ENCODE data around the gene CAMK1.

The CAMK1 gene

GRCh38 chr3:9769426-9770275, at the start of gene CAMK1:
Gene CAMK1 (minus strand): TSS chr3:9769947. CDS start chr3:9767749, 2,198 bp downstream.
- no peaks in the 10 kb centered on the region for H3K9me3 ChIP-seq
- peak within 1 kb of the TSS; percentile 87 to 93 for H3K27ac ChIP-seq
- H3K4me1 ChIP-seq = peaks cover 0 to 38% (median 25%) of the 10 kb centered on the region in 4 donors
- H3K4me3 ChIP-seq = peak within 1 kb of the TSS; percentile 68 to 76
- TF ChIP-seq, protein P1, sequence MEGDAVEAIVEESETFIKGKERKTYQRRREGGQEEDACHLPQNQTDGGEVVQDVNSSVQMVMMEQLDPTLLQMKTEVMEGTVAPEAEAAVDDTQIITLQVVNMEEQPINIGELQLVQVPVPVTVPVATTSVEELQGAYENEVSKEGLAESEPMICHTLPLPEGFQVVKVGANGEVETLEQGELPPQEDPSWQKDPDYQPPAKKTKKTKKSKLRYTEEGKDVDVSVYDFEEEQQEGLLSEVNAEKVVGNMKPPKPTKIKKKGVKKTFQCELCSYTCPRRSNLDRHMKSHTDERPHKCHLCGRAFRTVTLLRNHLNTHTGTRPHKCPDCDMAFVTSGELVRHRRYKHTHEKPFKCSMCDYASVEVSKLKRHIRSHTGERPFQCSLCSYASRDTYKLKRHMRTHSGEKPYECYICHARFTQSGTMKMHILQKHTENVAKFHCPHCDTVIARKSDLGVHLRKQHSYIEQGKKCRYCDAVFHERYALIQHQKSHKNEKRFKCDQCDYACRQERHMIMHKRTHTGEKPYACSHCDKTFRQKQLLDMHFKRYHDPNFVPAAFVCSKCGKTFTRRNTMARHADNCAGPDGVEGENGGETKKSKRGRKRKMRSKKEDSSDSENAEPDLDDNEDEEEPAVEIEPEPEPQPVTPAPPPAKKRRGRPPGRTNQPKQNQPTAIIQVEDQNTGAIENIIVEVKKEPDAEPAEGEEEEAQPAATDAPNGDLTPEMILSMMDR (IDR thresholded peaks at IDR 0.05) = no peak
- DNase-seq = peak; percentile 85 to 92
- no peaks in the 10 kb centered on the region for H3K27me3 ChIP-seq
- H3K36me3 ChIP-seq = peaks cover 0 to 15% (median 12%) of the 10 kb centered on the region in 3 donors
- intact Hi-C loops (cut with DNase I; ENCODE audit: low total_unique reads) = loop anchor here (2.0 kb wide), 1 partner anchor 23 kb away; the partner anchor contains the start of genes ARPC4 and TADA3

- Histone ChIP-seq H3K27me3 (no peaks in the 10 kb centered on the region), H3K9me3 (no peaks in the 10 kb centered on the region), H3K4me3 (no peak overlapping the region), H3K27ac (no peak overlapping the region), H3K4me1 (no peaks in the 10 kb centered on the region), H3K36me3 (peaks cover 0 to 57% (median 3%) of the 10 kb centered on the region in 3 donors)
- intact Hi-C loops (cut with DNase I; ENCODE audit: low total_unique reads) = no loop called here
- TF ChIP-seq, protein P1 (IDR thresholded peaks at IDR 0.05) = no peak
- DNase-seq = no peak
Measured at GRCh38 chr3:9818666-9819335, 49.1 kb upstream of the CAMK1 start.

- Histone ChIP-seq H3K4me3 (no peak overlapping the region), H3K36me3 (peaks cover 0 to 71% (median 14%) of the 10 kb centered on the region in 3 donors), H3K9me3 (no peaks in the 10 kb centered on the region), H3K27me3 (no peaks in the 10 kb centered on the region), H3K27ac (no peak overlapping the region), H3K4me1 (no peaks in the 10 kb centered on the region)
- no peak for DNase-seq
- TF ChIP-seq, protein P1 (IDR thresholded peaks at IDR 0.05) = no peak
- intact Hi-C loops (cut with DNase I; ENCODE audit: low total_unique reads) = no loop called here
Measured at GRCh38 chr3:9817436-9817835, 47.7 kb upstream of the CAMK1 start.

- H3K36me3 ChIP-seq = peaks cover 0 to 72% (median 11%) of the 10 kb centered on the region in 3 donors
Measured at GRCh38 chr3:9815986-9816385, 46.2 kb upstream of the CAMK1 start.

GRCh38 chr3:9812870-9813483, 43.2 kb upstream of the CAMK1 start:
- Histone ChIP-seq H3K27ac (no peak overlapping the region), H3K27me3 (no peaks in the 10 kb centered on the region), H3K9me3 (no peaks in the 10 kb centered on the region), H3K36me3 (peaks cover 0 to 45% (median 11%) of the 10 kb centered on the region in 3 donors), H3K4me1 (peaks cover 0 to 16% (median 13%) of the 10 kb centered on the region in 4 donors), H3K4me3 (no peak overlapping the region)
- TF ChIP-seq, protein P1 (IDR thresholded peaks at IDR 0.05) = no peak
- DNase-seq = no peak
- intact Hi-C loops (cut with DNase I; ENCODE audit: low total_unique reads) = no loop called here

More at GRCh38 chr3:9815986-9816385, 46.2 kb upstream of the CAMK1 start:
- no peak for DNase-seq
- intact Hi-C loops (cut with DNase I; ENCODE audit: low total_unique reads) = no loop called here
- TF ChIP-seq, protein P1 (IDR thresholded peaks at IDR 0.05) = no peak
- peaks cover 0 to 6% (median 1%) of the 10 kb centered on the region in 4 donors for H3K4me1 ChIP-seq
- H3K27ac ChIP-seq = no peak overlapping the region
- no peaks in the 10 kb centered on the region for H3K27me3 ChIP-seq
- H3K9me3 ChIP-seq = no peaks in the 10 kb centered on the region
- no peak overlapping the region for H3K4me3 ChIP-seq

Data from tibial artery (tissue), 4 donors.